ENCODE data around the gene ARMC2.

ARMC2 gene

GRCh38 chr6:108844135-108844534 is 4.1 kb upstream of the ARMC2 start:
- H3K9me3 ChIP-seq (ENCODE audit: insufficient read depth, low read length) = no peaks in the 10 kb centered on the region
- H3K36me3 ChIP-seq (ENCODE audit: low read length) = no peaks in the 10 kb centered on the region
- TF ChIP-seq EZH2phosphoT487 (conservative IDR thresholded peaks at IDR 0.05; ENCODE audit: low read length) (no peak), CTCF (IDR thresholded peaks at IDR 0.05; ENCODE audit: insufficient read depth, low read length, poor library complexity, severe bottlenecking) (no peak)
- H4K20me1 ChIP-seq (ENCODE audit: low read depth, low read length) = no peaks in the 10 kb centered on the region
- H2AFZ ChIP-seq (ENCODE audit: low read depth, low read length, severe bottlenecking) = no peak overlapping the region
- no peak overlapping the region for H3K4me3 ChIP-seq (ENCODE audit: insufficient read depth, low read length, poor library complexity, severe bottlenecking)
- H3K4me2 ChIP-seq (ENCODE audit: low read depth, low read length, poor library complexity, severe bottlenecking) = no peak overlapping the region
- no peak overlapping the region for H3K9ac ChIP-seq (ENCODE audit: low read length)
- no peaks in the 10 kb centered on the region for H3K9me2 ChIP-seq (replicated peaks; ENCODE audit: insufficient read depth, low read length)
- H3K27me3 ChIP-seq (ENCODE audit: low read length) = no peaks in the 10 kb centered on the region
- H3K79me2 ChIP-seq (ENCODE audit: insufficient read depth, low read length) = no peaks in the 10 kb centered on the region
- no peak overlapping the region for H3K27ac ChIP-seq (ENCODE audit: low read depth, low read length)
- H3F3A ChIP-seq (ENCODE audit: insufficient read depth) = no peaks in the 10 kb centered on the region

DNA sequence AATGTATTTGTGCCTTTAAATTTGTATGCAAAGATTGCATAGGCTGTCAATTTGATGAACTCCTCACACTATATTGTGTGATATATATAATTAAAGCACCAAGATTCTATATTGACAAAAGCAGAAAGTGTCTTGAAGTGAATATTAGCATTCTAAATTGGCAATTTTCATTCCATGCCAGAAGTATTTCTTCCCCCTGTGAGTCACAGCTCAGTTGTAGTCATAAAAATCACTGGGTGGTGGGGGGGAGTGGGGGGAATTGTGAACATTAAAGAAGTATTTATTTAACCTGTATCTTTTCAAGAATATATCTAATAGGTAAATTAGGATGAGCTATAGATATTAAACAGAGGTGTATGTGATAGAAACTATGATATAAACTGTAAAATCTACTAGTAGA is 3.1 kb upstream of the ARMC2 start:
- H3K36me3 ChIP-seq (ENCODE audit: low read length) = no peaks in the 10 kb centered on the region
- no peak for TF ChIP-seq CTCF (IDR thresholded peaks at IDR 0.05; ENCODE audit: insufficient read depth, low read length, poor library complexity, severe bottlenecking)
- no peak for TF ChIP-seq EZH2phosphoT487 (conservative IDR thresholded peaks at IDR 0.05; ENCODE audit: low read length)
- no peaks in the 10 kb centered on the region for H3K9me3 ChIP-seq (ENCODE audit: insufficient read depth, low read length)
- H3K9me2 ChIP-seq (replicated peaks; ENCODE audit: insufficient read depth, low read length) = no peaks in the 10 kb centered on the region
- no peaks in the 10 kb centered on the region for H3K27me3 ChIP-seq (ENCODE audit: low read length)
- H3F3A ChIP-seq (ENCODE audit: insufficient read depth) = no peaks in the 10 kb centered on the region
- no peak overlapping the region for H3K9ac ChIP-seq (ENCODE audit: low read length)
- H2AFZ ChIP-seq (ENCODE audit: low read depth, low read length, severe bottlenecking) = no peak overlapping the region
- H3K4me3 ChIP-seq (ENCODE audit: insufficient read depth, low read length, poor library complexity, severe bottlenecking) = no peak overlapping the region
- H3K79me2 ChIP-seq (ENCODE audit: insufficient read depth, low read length) = no peaks in the 10 kb centered on the region
- H3K27ac ChIP-seq (ENCODE audit: low read depth, low read length) = no peak overlapping the region
- no peak overlapping the region for H3K4me2 ChIP-seq (ENCODE audit: low read depth, low read length, poor library complexity, severe bottlenecking)
- no peaks in the 10 kb centered on the region for H4K20me1 ChIP-seq (ENCODE audit: low read depth, low read length)

- Histone ChIP-seq H3K4me2 (ENCODE audit: low read depth, low read length, poor library complexity, severe bottlenecking) (no peak overlapping the region), H3F3A (ENCODE audit: insufficient read depth) (no peaks in the 10 kb centered on the region), H3K9me3 (ENCODE audit: insufficient read depth, low read length) (no peaks in the 10 kb centered on the region), H3K9me2 (replicated peaks; ENCODE audit: insufficient read depth, low read length) (no peaks in the 10 kb centered on the region), H3K27ac (ENCODE audit: low read depth, low read length) (no peak overlapping the region), H3K36me3 (ENCODE audit: low read length) (no peaks in the 10 kb centered on the region), H3K79me2 (ENCODE audit: insufficient read depth, low read length) (no peaks in the 10 kb centered on the region), H2AFZ (ENCODE audit: low read depth, low read length, severe bottlenecking) (no peak overlapping the region), H3K9ac (ENCODE audit: low read length) (no peak overlapping the region), H3K27me3 (ENCODE audit: low read length) (no peaks in the 10 kb centered on the region), H3K4me3 (ENCODE audit: insufficient read depth, low read length, poor library complexity, severe bottlenecking) (no peak overlapping the region), H4K20me1 (ENCODE audit: low read depth, low read length) (no peaks in the 10 kb centered on the region)
- TF ChIP-seq CTCF (IDR thresholded peaks at IDR 0.05; ENCODE audit: insufficient read depth, low read length, poor library complexity, severe bottlenecking) (no peak), EZH2phosphoT487 (conservative IDR thresholded peaks at IDR 0.05; ENCODE audit: low read length) (no peak)
Measured at GRCh38 chr6:108846101-108846500, 2.1 kb upstream of the ARMC2 start.

DNA sequence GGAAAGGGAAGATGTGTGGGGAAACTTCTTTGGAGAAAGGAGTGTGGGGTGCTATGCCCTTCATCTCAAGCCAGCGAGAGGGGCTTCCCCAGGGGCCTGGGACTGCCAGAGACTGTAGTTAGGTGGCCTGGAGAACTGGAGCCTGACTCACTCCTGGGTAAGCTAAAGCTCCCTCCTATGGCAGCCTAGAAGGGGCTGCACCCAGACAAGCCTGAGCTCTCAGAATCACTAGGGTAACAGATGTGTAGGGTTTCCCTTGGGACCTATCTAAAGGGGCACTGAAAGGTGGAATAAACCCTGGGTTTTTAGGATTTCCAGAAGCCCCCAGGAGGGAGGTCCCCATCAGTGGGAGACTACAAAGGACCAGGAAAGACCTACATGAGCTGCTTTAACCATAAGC is 1.6 kb upstream of the ARMC2 start:
- no peaks in the 10 kb centered on the region for H3K9me3 ChIP-seq (ENCODE audit: insufficient read depth, low read length)
- no peak for TF ChIP-seq EZH2phosphoT487 (conservative IDR thresholded peaks at IDR 0.05; ENCODE audit: low read length)
- no peak for TF ChIP-seq CTCF (IDR thresholded peaks at IDR 0.05; ENCODE audit: insufficient read depth, low read length, poor library complexity, severe bottlenecking)
- H3K36me3 ChIP-seq (ENCODE audit: low read length) = no peaks in the 10 kb centered on the region
- no peaks in the 10 kb centered on the region for H3F3A ChIP-seq (ENCODE audit: insufficient read depth)
- H3K9me2 ChIP-seq (replicated peaks; ENCODE audit: insufficient read depth, low read length) = no peaks in the 10 kb centered on the region
- no peak overlapping the region for H3K9ac ChIP-seq (ENCODE audit: low read length)
- no peak overlapping the region for H3K27ac ChIP-seq (ENCODE audit: low read depth, low read length)
- no peaks in the 10 kb centered on the region for H4K20me1 ChIP-seq (ENCODE audit: low read depth, low read length)
- no peaks in the 10 kb centered on the region for H3K79me2 ChIP-seq (ENCODE audit: insufficient read depth, low read length)
- no peak overlapping the region for H3K4me3 ChIP-seq (ENCODE audit: insufficient read depth, low read length, poor library complexity, severe bottlenecking)
- H3K27me3 ChIP-seq (ENCODE audit: low read length) = no peaks in the 10 kb centered on the region
- H2AFZ ChIP-seq (ENCODE audit: low read depth, low read length, severe bottlenecking) = no peak overlapping the region
- H3K4me2 ChIP-seq (ENCODE audit: low read depth, low read length, poor library complexity, severe bottlenecking) = no peak overlapping the region
